GM19193 (cell line): Measurements from ENCODE around the gene RARS1.

Source experiments
- POLR2A ChIP-seq: IDR thresholded peaks from 4 replicates; pipeline ENCODE4 v1.6.1; 2011; ENCODE audit not compliant: insufficient read depth, insufficient read length; ENCODE audit errors: extremely low read depth

Gene RARS1

DNA sequence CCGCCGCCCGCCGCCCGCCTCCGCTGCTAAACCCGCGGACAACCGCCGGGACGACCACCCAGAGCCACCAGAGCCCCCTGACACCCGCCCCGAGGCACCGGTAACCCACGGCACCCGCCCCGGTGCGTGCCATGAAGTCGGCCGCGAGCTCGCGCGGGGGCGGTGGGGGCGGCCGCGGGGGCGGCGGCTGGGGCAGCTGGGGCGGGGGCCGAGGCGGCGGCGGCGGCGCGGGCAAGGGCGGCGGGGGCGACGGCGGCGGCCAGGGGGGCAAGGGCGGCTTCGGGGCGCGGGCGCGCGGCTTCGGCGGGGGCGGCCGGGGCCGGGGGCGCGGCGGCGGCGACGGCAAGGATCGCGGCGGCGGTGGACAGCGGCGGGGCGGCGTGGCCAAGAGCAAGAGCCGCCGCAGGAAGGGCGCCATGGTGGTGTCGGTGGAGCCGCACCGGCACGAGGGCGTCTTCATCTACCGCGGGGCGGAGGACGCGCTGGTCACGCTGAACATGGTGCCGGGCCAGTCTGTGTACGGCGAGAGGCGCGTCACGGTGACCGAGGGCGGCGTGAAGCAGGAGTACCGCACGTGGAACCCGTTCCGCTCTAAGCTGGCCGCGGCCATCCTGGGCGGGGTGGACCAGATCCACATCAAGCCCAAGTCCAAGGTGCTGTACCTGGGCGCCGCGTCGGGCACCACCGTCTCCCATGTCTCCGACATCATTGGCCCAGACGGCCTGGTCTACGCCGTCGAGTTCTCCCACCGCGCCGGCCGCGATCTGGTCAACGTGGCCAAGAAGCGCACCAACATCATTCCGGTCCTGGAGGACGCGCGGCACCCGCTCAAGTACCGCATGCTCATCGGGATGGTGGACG lies 43.3 kb downstream of the RARS1 start:
- TF ChIP-seq POLR2A = no peak

DNA sequence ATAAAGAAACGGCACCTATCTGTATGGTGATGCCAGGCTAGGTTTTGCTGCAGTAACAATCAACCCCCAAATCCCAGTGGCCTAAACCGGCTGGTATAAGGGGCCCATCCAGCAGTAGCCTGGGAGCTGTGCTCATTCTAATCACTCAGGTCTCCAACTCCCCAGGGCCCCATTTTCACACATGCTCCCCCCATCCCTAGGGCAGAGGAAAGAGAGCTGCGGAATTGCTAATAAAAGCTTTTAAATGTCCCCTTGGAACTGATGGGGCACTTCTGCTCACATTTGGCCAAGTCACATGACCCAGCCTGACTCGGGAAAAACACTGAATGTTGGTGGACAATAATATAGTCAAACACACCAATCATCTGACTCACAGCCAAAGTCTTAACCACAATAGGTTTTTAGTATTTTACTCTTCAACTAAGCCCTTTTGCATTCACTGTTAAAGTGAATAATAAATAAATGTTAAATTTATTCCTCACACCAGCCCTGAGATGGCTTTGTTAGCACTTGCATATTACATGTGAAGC lies 44.4 kb downstream of the RARS1 start:
- no peak for TF ChIP-seq POLR2A

DNA sequence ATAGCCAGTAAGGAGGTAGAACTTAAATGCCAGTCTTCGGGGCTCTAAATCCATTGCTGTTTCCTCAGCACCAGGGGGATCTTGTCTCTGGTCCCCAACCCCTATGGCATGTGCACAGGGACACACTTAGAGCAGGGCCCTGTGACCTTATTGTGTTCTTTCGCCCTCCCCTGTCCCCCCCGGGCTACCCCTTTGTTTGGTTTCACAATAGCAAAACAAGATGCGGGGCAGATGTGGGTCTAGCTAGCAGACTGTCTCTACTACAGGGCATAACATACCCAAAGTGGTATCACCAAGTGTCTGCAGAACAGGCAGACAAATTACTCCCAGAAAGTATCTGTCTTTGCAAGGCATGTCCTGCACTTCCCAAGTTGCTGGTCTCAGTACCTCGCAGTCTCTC lies 44.9 kb downstream of the RARS1 start:
- TF ChIP-seq POLR2A = no peak

DNA sequence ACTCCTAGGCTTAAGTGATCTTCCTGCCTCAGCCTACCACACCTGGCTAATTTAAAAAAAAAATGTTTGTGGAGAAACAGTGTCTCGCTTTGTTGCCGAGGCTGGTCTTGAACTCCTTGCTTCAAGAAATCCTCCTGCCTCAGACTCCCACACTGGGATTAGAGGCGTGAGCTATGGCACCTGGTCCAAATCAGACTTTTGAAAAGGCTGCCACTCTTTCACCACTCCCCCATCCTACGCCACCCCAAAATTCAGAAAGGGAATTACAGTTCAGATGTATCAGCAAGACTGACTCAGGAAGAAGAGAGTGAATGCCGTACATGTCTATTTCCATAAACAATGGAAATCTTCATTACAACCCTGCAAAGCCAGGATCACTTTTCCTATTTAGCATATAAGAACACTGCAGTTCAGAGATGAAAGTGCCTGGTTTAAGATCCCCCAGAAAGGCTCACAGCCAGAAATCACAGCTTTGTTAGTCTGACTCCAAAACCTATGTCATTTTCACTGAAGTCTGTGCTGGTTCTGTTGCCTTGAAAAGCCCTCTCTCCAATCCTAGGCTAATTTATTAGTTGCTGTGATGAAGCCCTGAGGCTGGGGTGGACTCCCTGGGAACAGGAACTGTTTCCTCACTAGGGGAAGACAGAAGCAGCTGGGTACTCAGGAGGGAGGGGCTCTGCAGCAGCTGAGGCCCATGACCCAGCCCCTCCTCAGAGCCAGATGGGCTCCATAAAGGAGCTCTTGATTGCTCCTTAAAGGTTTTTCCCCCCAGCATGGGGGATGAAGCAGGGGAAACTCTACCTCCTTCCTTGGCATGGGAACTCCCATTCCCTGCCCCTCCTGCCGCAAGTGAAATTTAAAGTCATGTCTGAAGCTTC lies 46.0 kb downstream of the RARS1 start:
- no peak for TF ChIP-seq POLR2A

DNA sequence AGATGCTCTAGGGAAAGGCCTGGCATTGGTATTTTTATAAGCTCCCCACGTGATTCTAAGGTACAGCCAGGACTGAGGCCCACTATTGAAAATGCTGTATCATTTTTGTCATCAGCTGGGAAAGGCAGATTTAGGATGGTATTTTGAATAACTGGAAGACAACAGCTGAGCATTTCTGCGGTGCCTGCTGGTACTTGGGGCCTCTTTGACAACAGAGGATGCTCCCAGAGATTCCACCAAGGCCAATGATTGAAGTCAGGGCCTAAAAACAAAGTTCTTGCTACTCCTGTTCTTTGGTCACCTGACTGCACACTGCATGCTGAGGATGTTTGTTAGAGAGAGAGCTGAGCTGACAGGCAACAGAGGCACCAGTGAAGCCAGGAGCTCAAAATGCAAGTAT lies 50.9 kb downstream of the RARS1 start:
- no peak for TF ChIP-seq POLR2A

DNA sequence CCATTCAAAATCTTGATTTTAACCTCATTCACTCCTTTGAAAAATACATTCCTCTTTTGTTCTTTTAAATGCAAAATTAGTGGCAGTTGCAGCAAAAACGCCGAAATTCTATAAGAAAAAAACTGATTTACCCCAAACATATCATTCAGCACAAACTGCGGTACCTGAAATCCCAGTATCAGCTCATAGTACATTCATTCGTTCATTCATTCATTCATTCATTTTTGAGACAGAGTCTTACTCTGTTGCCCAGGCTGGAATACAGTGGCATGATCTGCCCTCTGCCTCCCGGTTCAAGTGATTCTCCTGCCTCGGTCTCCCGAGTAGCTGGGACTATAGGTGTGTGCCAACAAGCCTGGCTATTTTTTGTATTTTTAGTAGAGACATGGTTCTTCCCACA lies 63.3 kb downstream of the RARS1 start:
- TF ChIP-seq POLR2A = no peak

DNA sequence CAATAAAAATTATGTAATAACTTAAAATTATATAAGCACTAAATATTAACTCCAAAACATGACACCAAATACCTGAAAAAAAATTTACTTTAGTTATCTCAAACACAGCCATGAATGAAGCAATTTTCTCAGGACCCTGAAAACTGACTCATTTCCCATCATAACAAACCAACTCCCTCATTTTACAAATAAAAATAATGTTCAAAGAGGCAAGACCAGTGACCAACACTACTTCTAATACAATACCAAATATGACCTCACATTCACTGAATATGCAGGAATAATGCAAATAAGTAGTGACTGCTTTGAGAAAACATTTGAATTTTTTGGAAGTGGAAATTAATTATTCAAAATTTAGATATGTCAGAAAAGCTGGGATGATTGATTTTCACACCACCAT lies 64.4 kb downstream of the RARS1 start:
- no peak for TF ChIP-seq POLR2A

DNA sequence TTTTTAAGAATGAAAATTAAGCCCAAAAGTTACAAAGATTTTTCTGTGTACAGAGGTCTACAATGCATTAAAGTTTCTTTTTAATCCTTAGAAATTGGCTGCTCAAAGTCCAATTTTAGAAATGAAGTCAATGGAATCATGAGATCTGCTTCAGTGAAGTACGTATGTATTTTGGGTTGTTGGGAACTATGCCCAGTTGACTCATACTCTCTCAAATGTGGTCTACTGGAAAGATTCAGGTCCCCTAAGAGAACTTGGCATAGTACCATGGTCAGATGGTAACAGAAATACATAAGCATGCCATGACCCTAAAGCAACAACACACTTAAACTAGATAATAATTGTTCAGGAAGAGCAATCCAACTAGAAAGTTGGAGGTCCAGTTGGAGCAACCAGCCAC lies 65.9 kb downstream of the RARS1 start:
- TF ChIP-seq POLR2A = no peak

DNA sequence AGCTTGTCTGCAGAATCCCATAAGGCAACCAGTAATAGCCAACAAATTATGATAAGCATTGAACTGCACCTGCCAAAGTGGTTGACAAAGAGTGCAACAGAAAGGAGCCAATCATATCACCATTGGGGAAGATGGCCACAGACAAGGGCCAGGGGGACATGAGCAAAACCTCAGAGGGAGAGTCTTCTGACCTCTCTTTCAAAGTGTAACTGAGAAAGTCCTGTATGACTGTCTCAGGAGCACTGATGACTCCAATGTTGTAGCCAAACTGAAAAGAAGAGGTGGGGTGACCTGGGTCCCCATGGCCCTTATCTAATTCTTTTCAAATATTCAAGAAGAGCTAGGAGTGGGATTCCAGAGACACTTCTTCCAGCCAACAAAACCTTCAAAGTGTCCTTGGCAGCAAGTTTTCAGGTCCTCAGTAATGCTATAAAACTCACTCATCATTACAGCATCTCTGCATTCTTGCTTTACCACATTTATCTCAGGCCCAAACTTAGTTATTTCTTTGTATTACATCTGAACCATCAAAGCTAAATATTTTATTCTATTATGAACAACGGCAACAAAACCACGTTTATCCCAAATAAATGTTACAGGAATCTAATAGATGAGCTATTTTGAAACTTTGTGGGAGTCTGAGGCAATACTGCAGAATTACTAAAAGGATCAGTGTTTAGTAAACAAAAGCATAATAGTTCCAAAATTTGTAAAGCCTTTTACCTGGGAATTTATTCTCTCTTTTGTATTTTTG lies 67.3 kb downstream of the RARS1 start:
- TF ChIP-seq POLR2A = no peak

DNA sequence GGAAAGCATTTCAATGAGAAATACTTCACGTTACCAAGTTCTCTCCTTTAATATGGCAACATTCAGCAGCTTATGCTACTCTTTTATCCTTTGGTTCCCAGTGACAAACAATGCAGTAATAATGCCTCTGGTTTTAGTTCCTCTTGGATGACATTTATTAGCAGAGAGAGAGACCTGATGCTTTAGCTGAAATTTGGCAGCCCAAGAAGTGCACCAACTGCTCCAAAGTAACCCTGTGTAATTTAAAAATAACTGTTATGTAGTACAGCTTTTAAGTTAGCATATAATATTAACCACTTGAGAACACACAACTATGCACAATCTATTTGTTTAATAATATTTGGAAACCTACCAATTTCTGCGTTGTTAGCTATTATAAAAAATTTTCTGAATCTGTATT lies 71.1 kb downstream of the RARS1 start:
- TF ChIP-seq POLR2A = no peak

DNA sequence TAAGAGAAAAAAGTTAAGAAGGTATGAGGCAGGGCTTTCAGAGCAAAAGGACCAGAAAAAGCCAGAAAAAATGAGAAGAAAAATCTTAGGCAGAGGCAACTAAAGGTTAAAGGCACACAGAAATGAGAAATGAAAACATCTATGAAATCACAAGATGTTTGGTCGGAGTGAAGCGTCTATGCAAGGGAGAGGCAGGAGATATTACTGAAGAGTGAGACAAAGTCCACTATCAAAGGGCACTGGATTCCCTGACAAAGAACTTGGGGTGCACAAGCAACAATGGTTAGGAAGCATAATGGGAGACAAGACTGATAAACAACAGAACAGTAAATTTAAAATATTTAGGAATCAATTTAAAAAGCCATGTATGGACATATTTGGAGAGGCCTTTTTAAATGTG lies 76.0 kb downstream of the RARS1 start:
- TF ChIP-seq POLR2A = no peak

DNA sequence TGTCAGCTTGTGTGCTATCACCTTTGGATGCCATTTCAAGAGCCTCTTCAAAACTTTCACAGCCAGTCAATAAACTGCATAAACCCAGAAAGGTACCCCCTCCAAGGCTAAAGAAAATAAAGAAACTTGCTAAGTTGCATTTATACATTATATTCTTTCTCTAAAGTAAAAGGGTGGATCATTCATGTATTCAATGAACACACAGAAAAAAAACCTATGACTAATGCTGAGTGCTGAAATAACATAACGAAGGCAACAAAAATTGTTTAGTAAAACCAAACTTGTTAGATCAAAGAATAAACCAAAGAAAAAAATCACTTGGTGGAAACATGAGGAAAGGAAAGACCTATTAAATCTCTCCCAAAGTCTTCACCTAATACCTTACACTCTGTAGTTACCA lies 77.7 kb downstream of the RARS1 start:
- no peak for TF ChIP-seq POLR2A

DNA sequence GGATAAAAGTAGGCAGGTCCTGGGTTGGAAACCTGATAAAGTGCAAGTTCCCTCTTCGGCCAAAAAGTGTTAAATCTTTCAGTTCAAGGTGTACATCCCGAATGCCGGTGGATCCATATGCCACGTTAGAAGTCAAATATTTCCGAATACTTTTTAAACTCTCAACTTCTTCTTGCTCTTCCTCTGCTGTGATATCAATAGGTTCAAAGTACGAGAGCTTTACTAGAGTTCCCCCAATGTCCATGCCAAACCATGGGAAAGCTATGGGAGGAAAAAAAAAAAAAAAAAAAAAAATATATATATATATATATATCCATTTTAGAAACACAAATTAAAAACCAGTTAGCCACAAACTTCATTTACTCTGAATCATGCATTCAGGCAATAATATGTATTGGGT lies 82.5 kb downstream of the RARS1 start:
- no peak for TF ChIP-seq POLR2A
